Left hindlimb (tissue), 1 donor: Measurements from ENCODE around the gene SELENOK.

ENCODE experiments used
- DNase-seq: peaks from one replicate; pipeline ENCODE4 v3.0.0-alpha.2; 2018

SELENOK gene

GRCh38 chr3:53841296-53841695 lies 50.4 kb downstream of the SELENOK start:
- DNase-seq, result no peak

- no peak for DNase-seq
These were observed 54.3 kb downstream of the SELENOK start for GRCh38 chr3:53837331-53837730.

GRCh38 chr3:53836084-53836872 lies 55.4 kb downstream of the SELENOK start:
- DNase-seq, result no peak

GRCh38 chr3:53835257-53835656 lies 56.4 kb downstream of the SELENOK start:
- DNase-seq, result no peak

- no peak for DNase-seq
These were observed 57.1 kb downstream of the SELENOK start for GRCh38 chr3:53834429-53835095.
